Hepatic stellate cell (primary cell): Measurements from ENCODE around the gene ACTL8.

ENCODE experiments used
- DNase-seq: peaks from one replicate; pipeline ENCODE4 v3.0.0; 2011; ENCODE audit warnings: low spot score

ACTL8 gene

DNA sequence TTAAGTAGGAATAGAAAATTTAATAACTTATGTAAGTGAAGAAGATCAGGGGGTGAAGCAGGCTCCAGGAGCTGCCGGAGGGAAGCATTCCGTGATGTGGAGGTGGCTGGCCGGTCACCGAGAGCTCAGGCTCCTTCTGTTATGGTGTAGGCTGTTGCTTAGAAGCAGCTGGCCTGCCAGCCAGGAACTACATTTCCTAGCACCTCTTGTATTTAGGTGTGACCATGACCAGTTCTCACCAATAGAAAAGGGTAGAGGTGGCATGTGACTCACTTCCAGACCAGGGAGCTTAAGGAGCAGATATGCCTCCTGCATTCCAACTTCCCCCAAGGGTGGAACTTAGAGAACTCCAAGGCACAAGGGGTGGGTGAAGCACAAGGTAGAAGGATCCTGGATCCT, 120.7 kb downstream of the ACTL8 start:
- peak; percentile 46 for DNase-seq
